Measurements from ENCODE around the gene IFI27. TPM values are rescaled to one million over a fixed set of nuclear protein-coding genes. Genes with fewer than 3 reads are reported as not detected.

The IFI27 gene
- total RNA-seq, 1 donor from 2014 or later, result 3.7 TPM

- TF ChIP-seq CTCF (IDR thresholded peaks at IDR 0.05; ENCODE audit: partially characterized antibody, unreplicated experiment), result no peak
- DNase-seq, result no peak
- no peaks in the 10 kb centered on the region for H3K27me3 Mint-ChIP-seq (ENCODE audit: unreplicated experiment)
- no peaks in the 10 kb centered on the region for H3K36me3 Mint-ChIP-seq (ENCODE audit: unreplicated experiment)
- peaks cover 7% of the 10 kb centered on the region for H3K4me1 Mint-ChIP-seq (ENCODE audit: low read depth, unreplicated experiment)
- H3K27ac Mint-ChIP-seq (ENCODE audit: unreplicated experiment), result no peak overlapping the region
- H3K9me3 Mint-ChIP-seq (ENCODE audit: unreplicated experiment), result peaks cover 4% of the 10 kb centered on the region
- no peak overlapping the region for H3K4me3 Mint-ChIP-seq (ENCODE audit: unreplicated experiment)
Measured at GRCh38 chr14:94143239-94143638, 32.7 kb downstream of the IFI27 start.

GRCh38 chr14:94143711-94144110 lies 33.2 kb downstream of the IFI27 start:
- Mint-ChIP-seq H3K27ac (ENCODE audit: unreplicated experiment) (no peak overlapping the region), H3K4me3 (ENCODE audit: unreplicated experiment) (no peak overlapping the region), H3K9me3 (ENCODE audit: unreplicated experiment) (peaks cover 4% of the 10 kb centered on the region), H3K27me3 (ENCODE audit: unreplicated experiment) (no peaks in the 10 kb centered on the region), H3K36me3 (ENCODE audit: unreplicated experiment) (no peaks in the 10 kb centered on the region), H3K4me1 (ENCODE audit: low read depth, unreplicated experiment) (peaks cover 7% of the 10 kb centered on the region)
- DNase-seq, result no peak
- TF ChIP-seq CTCF (IDR thresholded peaks at IDR 0.05; ENCODE audit: partially characterized antibody, unreplicated experiment), result no peak

GRCh38 chr14:94144765-94145164 lies 34.2 kb downstream of the IFI27 start:
- TF ChIP-seq CTCF (IDR thresholded peaks at IDR 0.05; ENCODE audit: partially characterized antibody, unreplicated experiment), result no peak
- H3K36me3 Mint-ChIP-seq (ENCODE audit: unreplicated experiment), result no peaks in the 10 kb centered on the region
- H3K27ac Mint-ChIP-seq (ENCODE audit: unreplicated experiment), result peak overlapping the region; percentile 14
- DNase-seq, result no peak
- peaks cover 7% of the 10 kb centered on the region for H3K4me1 Mint-ChIP-seq (ENCODE audit: low read depth, unreplicated experiment)
- peaks cover 4% of the 10 kb centered on the region for H3K9me3 Mint-ChIP-seq (ENCODE audit: unreplicated experiment)
- no peak overlapping the region for H3K4me3 Mint-ChIP-seq (ENCODE audit: unreplicated experiment)
- H3K27me3 Mint-ChIP-seq (ENCODE audit: unreplicated experiment), result no peaks in the 10 kb centered on the region

GRCh38 chr14:94145902-94146527 lies 35.5 kb downstream of the IFI27 start:
- DNase-seq, result no peak
- Mint-ChIP-seq H3K4me3 (ENCODE audit: unreplicated experiment) (no peak overlapping the region), H3K4me1 (ENCODE audit: low read depth, unreplicated experiment) (peaks cover 5% of the 10 kb centered on the region), H3K27me3 (ENCODE audit: unreplicated experiment) (no peaks in the 10 kb centered on the region), H3K36me3 (ENCODE audit: unreplicated experiment) (no peaks in the 10 kb centered on the region), H3K9me3 (ENCODE audit: unreplicated experiment) (peaks cover 4% of the 10 kb centered on the region), H3K27ac (ENCODE audit: unreplicated experiment) (no peak overlapping the region)
- TF ChIP-seq CTCF (IDR thresholded peaks at IDR 0.05; ENCODE audit: partially characterized antibody, unreplicated experiment), result no peak

- Mint-ChIP-seq H3K9me3 (ENCODE audit: unreplicated experiment) (peaks cover 4% of the 10 kb centered on the region), H3K4me1 (ENCODE audit: low read depth, unreplicated experiment) (peaks cover 2% of the 10 kb centered on the region), H3K36me3 (ENCODE audit: unreplicated experiment) (peaks cover 9% of the 10 kb centered on the region), H3K27ac (ENCODE audit: unreplicated experiment) (no peak overlapping the region), H3K4me3 (ENCODE audit: unreplicated experiment) (no peak overlapping the region), H3K27me3 (ENCODE audit: unreplicated experiment) (peaks cover 1% of the 10 kb centered on the region)
- TF ChIP-seq CTCF (IDR thresholded peaks at IDR 0.05; ENCODE audit: partially characterized antibody, unreplicated experiment), result no peak
- no peak for DNase-seq
Measured at GRCh38 chr14:94152676-94153075, 42.1 kb downstream of the IFI27 start.
